ENCODE data around the gene ALG6. TPM values are rescaled to one million over a fixed set of nuclear protein-coding genes. Genes with fewer than 3 reads are reported as not detected.

The ALG6 gene
- total RNA-seq, 1 experiment from 2014 or later, result 21.4 TPM

GRCh38 chr1:63401945-63402344 is 34.5 kb downstream of the ALG6 start:
- H2BK120ac ChIP-seq (ENCODE audit: low read depth, low read length, poor library complexity, severe bottlenecking), result no peak overlapping the region
- H2BK5ac ChIP-seq (ENCODE audit: insufficient read length, low read length), result no peak overlapping the region
- H4K91ac ChIP-seq (ENCODE audit: insufficient read length, low read depth, low read length), result no peak overlapping the region
- Mint-ChIP-seq H3K27me3 (ENCODE audit: low read depth) (no peaks in the 10 kb centered on the region), H3K9me3 (no peaks in the 10 kb centered on the region), H3K4me1 (no peaks in the 10 kb centered on the region), H3K4me3 (no peak overlapping the region), H3K27ac (no peak overlapping the region), H3K36me3 (ENCODE audit: insufficient read depth in 1 of 3, low read depth in 3 of 3) (peaks cover 11 to 21% (median 17%) of the 10 kb centered on the region in 3 experiments; a peak in 6 of 7 replicates)
- H4K8ac ChIP-seq (replicated peaks; ENCODE audit: insufficient read length, low read depth, low read length), result no peak overlapping the region
- no peak for DNase-seq
- WGBS (ENCODE audit: extremely low coverage, insufficient read length, low lambda C conversion rate), result no CpG with 5 or more reads among the region's 4 CpGs
- H3K4me1 ChIP-seq (ENCODE audit: insufficient read depth, low read length), result no peaks in the 10 kb centered on the region
- no peaks in the 10 kb centered on the region for H3K27me3 ChIP-seq (ENCODE audit: insufficient read depth, low read length)
- H3K4ac ChIP-seq (ENCODE audit: low read depth, low read length), result no peak overlapping the region
- no peak overlapping the region for H3T11ph ChIP-seq (ENCODE audit: low read length)
- no peak overlapping the region for H2BK12ac ChIP-seq (ENCODE audit: insufficient read length, low read depth, low read length)
- H2AFZ ChIP-seq (ENCODE audit: low read length), result no peak overlapping the region
- H3K9ac ChIP-seq (ENCODE audit: extremely low read depth, insufficient read length, low read length), result no peak overlapping the region
- no peaks in the 10 kb centered on the region for H3K9me3 ChIP-seq (ENCODE audit: control insufficient read depth, low read depth, low read length)
- H3K23me2 ChIP-seq (ENCODE audit: insufficient read length, low read depth, low read length, poor library complexity, severe bottlenecking), result no peaks in the 10 kb centered on the region
- no peaks in the 10 kb centered on the region for H4K20me1 ChIP-seq (ENCODE audit: control insufficient read depth, insufficient read depth, insufficient read length)
- no peak overlapping the region for H3K27ac ChIP-seq (ENCODE audit: insufficient read length, low read depth, low read length)
- no peak overlapping the region for H3K23ac ChIP-seq (ENCODE audit: insufficient read length, low read depth, low read length)
- H4K5ac ChIP-seq (ENCODE audit: insufficient read length, low read depth, low read length), result no peak overlapping the region
- no peak overlapping the region for H2BK15ac ChIP-seq (ENCODE audit: low read depth, low read length)
- H3K14ac ChIP-seq (ENCODE audit: insufficient read depth, low read length), result no peak overlapping the region
- no peaks in the 10 kb centered on the region for H3K79me1 ChIP-seq (ENCODE audit: insufficient read depth, low read depth, low read length, poor library complexity, severe bottlenecking)
- no peak overlapping the region for H3K4me2 ChIP-seq (ENCODE audit: insufficient read depth, insufficient read length, low read length)
- TF ChIP-seq CTCF (conservative IDR thresholded peaks at IDR 0.05), result no peak
- no peak overlapping the region for H2BK20ac ChIP-seq (ENCODE audit: low read depth, low read length, poor library complexity, severe bottlenecking)
- H2AK5ac ChIP-seq (ENCODE audit: insufficient read length, low read length), result no peak overlapping the region
- H3K56ac ChIP-seq (ENCODE audit: insufficient read length, low read depth, low read length), result no peak overlapping the region
- H3K18ac ChIP-seq (ENCODE audit: insufficient read length, low read depth, low read length), result no peak overlapping the region
- no peaks in the 10 kb centered on the region for H3K79me2 ChIP-seq (ENCODE audit: insufficient read depth, low read length)

All from H9 (cell line).